Gastrocnemius medialis (tissue), 4 donors: Measurements from ENCODE around the gene MFSD6.

Experiments
- CTCF ChIP-seq, 5 experiments: fragments of 450-650 bp in 3 of 5; fragments of 200-600 bp in 2 of 5; sonication (generic) in 2 of 5; IDR thresholded peaks in 4 of 5; conservative IDR thresholded peaks in 1 of 5; 1 replicate in 4 of 5; 2 replicates in 1 of 5; pipeline ENCODE4 v1.5.1; 2016 to 2019; ENCODE audit warnings: antibody characterized with exemption in 5 of 5, mild to moderate bottlenecking in 3 of 5, moderate library complexity in 3 of 5
- POLR2A ChIP-seq, 2 donors: fragments of 450-650 bp; IDR thresholded peaks; one replicate each; pipeline ENCODE4 v1.6.1; 2017; ENCODE audit warnings: antibody characterized with exemption in 2 of 2, mild to moderate bottlenecking in 2 of 2, moderate library complexity in 2 of 2

DNA sequence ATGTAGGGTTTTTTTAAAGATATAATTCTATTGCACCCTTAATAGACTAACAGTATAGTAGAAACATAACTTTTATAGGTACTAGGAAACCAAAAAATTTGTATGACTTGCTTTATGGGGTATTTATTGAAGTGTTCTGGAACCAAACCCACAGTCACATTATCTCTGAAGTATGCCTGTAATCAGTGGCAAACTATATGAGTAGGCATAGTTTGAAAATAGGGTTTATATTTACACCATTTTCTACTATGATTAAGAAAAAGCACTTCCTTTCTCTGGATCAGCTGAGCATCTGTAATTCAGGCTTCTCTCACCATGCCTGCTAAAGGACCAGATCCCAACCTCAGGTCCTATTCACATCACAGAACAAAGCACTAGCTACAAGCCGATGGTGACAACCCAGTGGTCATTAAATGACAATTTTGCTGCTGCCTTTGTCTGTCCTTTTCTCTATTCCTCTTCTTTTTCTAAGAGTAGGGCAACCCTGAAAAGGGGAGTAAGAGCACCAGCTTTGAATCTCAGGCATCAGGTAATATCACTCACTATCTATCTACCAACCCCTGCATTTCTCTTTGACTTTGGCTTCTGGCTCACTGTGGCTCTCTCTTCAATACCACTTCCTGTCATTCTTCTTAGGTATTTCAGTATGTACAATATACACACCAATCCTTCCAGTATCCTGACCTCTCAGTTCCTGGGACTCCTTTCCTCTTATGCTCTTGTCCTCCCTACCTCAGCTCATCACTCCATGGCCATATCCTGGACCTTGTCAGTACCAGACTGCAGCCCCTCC, 112.0 kb downstream of the MFSD6 start:
- no peak for TF ChIP-seq CTCF (IDR thresholded peaks at IDR 0.05 in 4 of 5, conservative IDR thresholded peaks at IDR 0.05 in 1 of 5)
- no peak for TF ChIP-seq POLR2A (IDR thresholded peaks at IDR 0.05)
